A549 (cell line): ENCODE results near the gene RTN4RL2.

ENCODE experiments used
- HOXA7 ChIP-seq: fragments of 250-450 bp; sonication (Bioruptor Pico); IDR thresholded peaks from 2 replicates; pipeline ENCODE4 v1.5.0; 2020; ENCODE audit warnings: mild to moderate bottlenecking, moderate library complexity
- JUN ChIP-seq, 2 experiments: fragments of >200 bp; sonication (Bioruptor Twin); formaldehyde crosslinking; IDR thresholded peaks; 2 replicates in 1 of 2; 3 replicates in 1 of 2; pipeline ENCODE4 v1.6.1; 2016 to 2017
- MAZ ChIP-seq: fragments of 150-350 bp; IDR thresholded peaks from 2 replicates; pipeline ENCODE4 v1.6.1; 2014; ENCODE audit warnings: antibody characterized with exemption, low read depth, low read length, borderline replicate concordance
- POLR2AphosphoS2 ChIP-seq: conservative IDR thresholded peaks from 2 replicates; pipeline ENCODE4 v1.6.1; 2012; ENCODE audit warnings: low read length, improper control_type of control experiment, inconsistent platforms
- RFX5 ChIP-seq: fragments of 450-650 bp; IDR thresholded peaks from 2 replicates; pipeline ENCODE4 v1.7.1; 2014; ENCODE audit warnings: antibody characterized with exemption, mild to moderate bottlenecking, moderate library complexity
- TF ChIP-seq, protein P1 (sequence below): fragments of >200 bp; sonication (Bioruptor Twin); formaldehyde crosslinking; IDR thresholded peaks from 3 replicates; pipeline ENCODE4 v1.5.1; 2016

DNA sequence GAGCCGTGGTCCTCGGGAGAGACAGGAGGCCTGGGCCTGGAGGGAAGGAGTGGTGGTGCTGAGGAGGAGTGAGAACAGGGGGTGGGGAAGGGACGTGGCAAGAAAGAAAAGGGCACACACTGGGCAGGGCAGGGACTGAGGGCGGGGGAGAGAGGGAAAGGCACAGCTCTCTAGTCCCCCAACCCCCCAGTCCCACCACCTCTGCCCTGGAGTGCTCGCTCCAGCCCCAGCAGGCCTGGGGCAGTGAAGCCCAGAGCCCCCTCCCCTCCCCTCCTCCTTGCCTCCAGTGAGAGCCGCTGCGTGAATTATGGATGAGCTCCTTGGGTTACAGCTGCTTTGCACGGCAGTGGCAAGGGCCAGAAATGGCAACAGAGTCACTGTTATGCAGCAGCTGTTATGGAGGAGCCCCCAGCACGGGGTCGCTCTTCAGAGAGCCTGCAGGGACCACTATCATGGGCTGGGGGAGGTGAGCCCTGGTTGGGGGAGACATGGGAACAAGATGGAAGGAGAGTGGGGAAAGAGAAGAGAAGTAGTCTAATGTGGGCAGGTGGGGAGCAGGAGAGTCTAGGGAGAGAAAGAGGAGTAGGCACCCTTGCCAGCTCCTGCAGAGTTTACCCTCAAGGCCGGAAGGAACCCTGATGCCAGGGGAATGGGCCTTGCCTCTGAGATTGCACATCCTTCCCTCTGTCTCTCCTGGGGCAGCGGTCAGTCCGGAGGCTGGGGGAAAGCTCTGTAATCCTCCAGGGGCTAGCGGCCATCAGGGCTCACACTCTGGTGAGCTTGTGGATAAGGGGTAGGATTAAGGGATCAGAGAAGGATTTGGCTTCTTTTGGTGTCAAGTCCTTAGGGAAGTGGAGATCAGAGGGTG, 3.6 kb downstream of the RTN4RL2 start:
- TF ChIP-seq, protein P1, sequence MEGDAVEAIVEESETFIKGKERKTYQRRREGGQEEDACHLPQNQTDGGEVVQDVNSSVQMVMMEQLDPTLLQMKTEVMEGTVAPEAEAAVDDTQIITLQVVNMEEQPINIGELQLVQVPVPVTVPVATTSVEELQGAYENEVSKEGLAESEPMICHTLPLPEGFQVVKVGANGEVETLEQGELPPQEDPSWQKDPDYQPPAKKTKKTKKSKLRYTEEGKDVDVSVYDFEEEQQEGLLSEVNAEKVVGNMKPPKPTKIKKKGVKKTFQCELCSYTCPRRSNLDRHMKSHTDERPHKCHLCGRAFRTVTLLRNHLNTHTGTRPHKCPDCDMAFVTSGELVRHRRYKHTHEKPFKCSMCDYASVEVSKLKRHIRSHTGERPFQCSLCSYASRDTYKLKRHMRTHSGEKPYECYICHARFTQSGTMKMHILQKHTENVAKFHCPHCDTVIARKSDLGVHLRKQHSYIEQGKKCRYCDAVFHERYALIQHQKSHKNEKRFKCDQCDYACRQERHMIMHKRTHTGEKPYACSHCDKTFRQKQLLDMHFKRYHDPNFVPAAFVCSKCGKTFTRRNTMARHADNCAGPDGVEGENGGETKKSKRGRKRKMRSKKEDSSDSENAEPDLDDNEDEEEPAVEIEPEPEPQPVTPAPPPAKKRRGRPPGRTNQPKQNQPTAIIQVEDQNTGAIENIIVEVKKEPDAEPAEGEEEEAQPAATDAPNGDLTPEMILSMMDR, result no peak
- no peak for TF ChIP-seq RFX5
- TF ChIP-seq HOXA7 (CRISPR knock-in tag), result no peak
- no peak for TF ChIP-seq POLR2AphosphoS2
- no peak for TF ChIP-seq JUN (IDR thresholded peaks at IDR 0.05)
- no peak for TF ChIP-seq MAZ
